HepG2 (cell line): ENCODE data around the gene CLRN2.

Experiments
- CHCHD3 ChIP-seq: sonication (generic); formaldehyde crosslinking; IDR thresholded peaks from 2 replicates; pipeline ENCODE4 v1.8.0; 2022; ENCODE audit warnings: mild to moderate bottlenecking, missing genetic modification reagents, moderate library complexity
- POLR2A ChIP-seq, 2 experiments: IDR thresholded peaks; 2 replicates each; pipeline ENCODE4 v1.6.1; 2011; ENCODE audit warnings: low read depth in 2 of 2, low read length in 2 of 2, mild to moderate bottlenecking in 1 of 2, moderate library complexity in 1 of 2; ENCODE audit not compliant: insufficient read depth in 1 of 2
- SIN3A ChIP-seq: IDR thresholded peaks from 2 replicates; pipeline ENCODE4 v1.6.1; 2011; ENCODE audit warnings: low read depth, mild to moderate bottlenecking, control low read depth, low read length, borderline replicate concordance
- ZFX ChIP-seq: sonication (generic); formaldehyde crosslinking; IDR thresholded peaks from 2 replicates; pipeline ENCODE4 v1.4.0; 2020; ENCODE audit warnings: mild to moderate bottlenecking, low read depth, missing genetic modification reagents, moderate library complexity
- ZNF768 ChIP-seq: sonication (generic); formaldehyde crosslinking; IDR thresholded peaks from 2 replicates; pipeline ENCODE4 v1.4.0; 2020; ENCODE audit warnings: missing genetic modification reagents
- TF ChIP-seq, protein P1 (sequence below): sonication (generic); formaldehyde crosslinking; IDR thresholded peaks from 2 replicates; pipeline ENCODE4 v1.5.0; 2020; ENCODE audit warnings: mild to moderate bottlenecking, missing genetic modification reagents
- TF ChIP-seq, protein P2 (sequence below), 2 experiments: sonication (generic) in 1 of 2; formaldehyde crosslinking in 1 of 2; IDR thresholded peaks; 2 replicates each; pipeline versions ENCODE4 v1.5.1 to v1.6.1; 2011 to 2020; ENCODE audit warnings: borderline replicate concordance in 1 of 2, low read depth in 1 of 2, low read length in 1 of 2, mild to moderate bottlenecking in 1 of 2, missing genetic modification reagents in 1 of 2, moderate library complexity in 1 of 2
- TF ChIP-seq, protein P3 (sequence below): sonication (generic); formaldehyde crosslinking; IDR thresholded peaks from 2 replicates; pipeline ENCODE4 v1.5.0; 2020; ENCODE audit warnings: mild to moderate bottlenecking, missing genetic modification reagents, moderate library complexity

DNA sequence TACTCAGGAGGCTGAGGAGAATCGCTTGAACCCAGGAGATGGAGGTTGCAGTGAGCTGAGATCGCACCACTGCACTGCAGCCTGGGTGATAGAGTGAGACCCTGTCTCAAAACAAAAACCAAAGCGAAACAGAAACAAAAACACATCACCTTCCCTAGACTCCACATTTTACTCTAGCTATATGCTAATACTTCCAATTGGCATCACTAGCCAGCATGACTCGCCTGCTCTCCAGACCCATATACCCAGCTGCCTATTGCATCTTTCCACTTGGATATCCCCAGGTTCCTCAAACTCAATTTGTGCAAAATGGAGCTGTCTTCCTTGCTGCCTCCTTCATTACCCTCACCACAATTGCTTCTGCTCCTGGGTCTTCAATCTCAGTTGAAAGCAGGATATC is 39.6 kb downstream of the CLRN2 start:
- TF ChIP-seq ZFX: no peak
- TF ChIP-seq, protein P1, sequence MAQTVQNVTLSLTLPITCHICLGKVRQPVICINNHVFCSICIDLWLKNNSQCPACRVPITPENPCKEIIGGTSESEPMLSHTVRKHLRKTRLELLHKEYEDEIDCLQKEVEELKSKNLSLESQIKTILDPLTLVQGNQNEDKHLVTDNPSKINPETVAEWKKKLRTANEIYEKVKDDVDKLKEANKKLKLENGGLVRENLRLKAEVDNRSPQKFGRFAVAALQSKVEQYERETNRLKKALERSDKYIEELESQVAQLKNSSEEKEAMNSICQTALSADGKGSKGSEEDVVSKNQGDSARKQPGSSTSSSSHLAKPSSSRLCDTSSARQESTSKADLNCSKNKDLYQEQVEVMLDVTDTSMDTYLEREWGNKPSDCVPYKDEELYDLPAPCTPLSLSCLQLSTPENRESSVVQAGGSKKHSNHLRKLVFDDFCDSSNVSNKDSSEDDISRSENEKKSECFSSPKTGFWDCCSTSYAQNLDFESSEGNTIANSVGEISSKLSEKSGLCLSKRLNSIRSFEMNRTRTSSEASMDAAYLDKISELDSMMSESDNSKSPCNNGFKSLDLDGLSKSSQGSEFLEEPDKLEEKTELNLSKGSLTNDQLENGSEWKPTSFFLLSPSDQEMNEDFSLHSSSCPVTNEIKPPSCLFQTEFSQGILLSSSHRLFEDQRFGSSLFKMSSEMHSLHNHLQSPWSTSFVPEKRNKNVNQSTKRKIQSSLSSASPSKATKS (CRISPR knock-in tag): no peak
- TF ChIP-seq ZNF768 (CRISPR knock-in tag): no peak
- no peak for TF ChIP-seq SIN3A
- TF ChIP-seq POLR2A (IDR thresholded peaks at IDR 0.05; ENCODE audit: insufficient read depth in 1 of 2, low read depth in 2 of 2, low read length in 2 of 2): no peak
- TF ChIP-seq CHCHD3 (CRISPR knock-in tag): no peak
- TF ChIP-seq, protein P2, sequence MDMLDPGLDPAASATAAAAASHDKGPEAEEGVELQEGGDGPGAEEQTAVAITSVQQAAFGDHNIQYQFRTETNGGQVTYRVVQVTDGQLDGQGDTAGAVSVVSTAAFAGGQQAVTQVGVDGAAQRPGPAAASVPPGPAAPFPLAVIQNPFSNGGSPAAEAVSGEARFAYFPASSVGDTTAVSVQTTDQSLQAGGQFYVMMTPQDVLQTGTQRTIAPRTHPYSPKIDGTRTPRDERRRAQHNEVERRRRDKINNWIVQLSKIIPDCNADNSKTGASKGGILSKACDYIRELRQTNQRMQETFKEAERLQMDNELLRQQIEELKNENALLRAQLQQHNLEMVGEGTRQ (IDR thresholded peaks at IDR 0.05; ENCODE audit: low read depth, low read length): no peak
- TF ChIP-seq, protein P2 (CRISPR knock-in tag; IDR thresholded peaks at IDR 0.05; ENCODE audit: borderline replicate concordance): no peak
- TF ChIP-seq, protein P3, sequence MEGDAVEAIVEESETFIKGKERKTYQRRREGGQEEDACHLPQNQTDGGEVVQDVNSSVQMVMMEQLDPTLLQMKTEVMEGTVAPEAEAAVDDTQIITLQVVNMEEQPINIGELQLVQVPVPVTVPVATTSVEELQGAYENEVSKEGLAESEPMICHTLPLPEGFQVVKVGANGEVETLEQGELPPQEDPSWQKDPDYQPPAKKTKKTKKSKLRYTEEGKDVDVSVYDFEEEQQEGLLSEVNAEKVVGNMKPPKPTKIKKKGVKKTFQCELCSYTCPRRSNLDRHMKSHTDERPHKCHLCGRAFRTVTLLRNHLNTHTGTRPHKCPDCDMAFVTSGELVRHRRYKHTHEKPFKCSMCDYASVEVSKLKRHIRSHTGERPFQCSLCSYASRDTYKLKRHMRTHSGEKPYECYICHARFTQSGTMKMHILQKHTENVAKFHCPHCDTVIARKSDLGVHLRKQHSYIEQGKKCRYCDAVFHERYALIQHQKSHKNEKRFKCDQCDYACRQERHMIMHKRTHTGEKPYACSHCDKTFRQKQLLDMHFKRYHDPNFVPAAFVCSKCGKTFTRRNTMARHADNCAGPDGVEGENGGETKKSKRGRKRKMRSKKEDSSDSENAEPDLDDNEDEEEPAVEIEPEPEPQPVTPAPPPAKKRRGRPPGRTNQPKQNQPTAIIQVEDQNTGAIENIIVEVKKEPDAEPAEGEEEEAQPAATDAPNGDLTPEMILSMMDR (CRISPR knock-in tag): no peak
